GM12878 (cell line): Measurements from ENCODE around the gene GPR31. TPM values are rescaled to one million over a fixed set of nuclear protein-coding genes. Genes with fewer than 3 reads are reported as not detected.

Experiments
- ATAC-seq: fragments of 200-7000 bp; cut with Tn5 transposase; 3 replicates; pipeline ENCODE4 v1.9.1; 2020; ENCODE audit warnings: mild to moderate bottlenecking, moderate library complexity
- BruUV-seq: library from RNA; stranded (reverse); fragments of 400-500 nt; replicated peaks from 2 replicates; lab custom pipeline; 2021; lab: Mats Ljungman, UMichigan
- CTCF ChIA-PET: fragments of 300-600 bp; sonication (Branson Sonifier 250); formaldehyde crosslinking; extraction: SDS; loops from one replicate; lab custom pipeline; 2021; ENCODE audit warnings: inconsistent platforms; lab: Yijun Ruan, JAX
- POLR2A ChIA-PET: fragments of 350-600 bp; formaldehyde crosslinking; extraction: SDS; loops from one replicate; lab custom pipeline; 2021; ENCODE audit warnings: inconsistent platforms; lab: Charles Lee
- RAD21 ChIA-PET: fragments of 300-600 bp; sonication (Branson Sonifier 250); formaldehyde crosslinking; loops from one replicate; lab custom pipeline; 2023; ENCODE audit warnings: antibody characterized with exemption; ENCODE audit not compliant: unreplicated experiment; lab: Charles Lee
- SMC1A ChIA-PET: fragments of 300-600 bp; sonication (Branson Sonifier 250); formaldehyde crosslinking; loops from one replicate; lab custom pipeline; 2023; ENCODE audit not compliant: unreplicated experiment, uncharacterized antibody; lab: Charles Lee
- DNase-seq: peaks from one replicate; pipeline ENCODE4 v3.0.0-alpha.2; 2011; ENCODE audit warnings: low read depth, low spot score
- FAIRE-seq: peaks from 3 replicates; lab custom pipeline; 2011; peaks lifted over from hg19 to GRCh38; lab: Jason Lieb, UNC
- H2AFZ ChIP-seq: 2 replicates; pipeline ENCODE4 v1.6.0; 2011; ENCODE audit warnings: low read depth, low read length, control low read depth; ENCODE audit not compliant: control insufficient read depth
- H3K27ac ChIP-seq: 2 replicates; pipeline ENCODE4 v1.5.1; 2011; ENCODE audit warnings: control low read depth; ENCODE audit not compliant: control insufficient read depth, insufficient read depth
- H3K27me3 ChIP-seq, 2 experiments: replicated peaks in 1 of 2; 2 replicates each; pipeline versions ENCODE4 v1.6.0 to v1.6.1; 2011; ENCODE audit warnings: low read length in 1 of 2; ENCODE audit not compliant: control insufficient read depth in 2 of 2, insufficient read depth in 2 of 2
- H3K36me3 ChIP-seq, 2 experiments: 2 replicates each; pipeline ENCODE4 v1.5.1; 2011; ENCODE audit warnings: low read length in 1 of 2; ENCODE audit not compliant: control insufficient read depth in 2 of 2, insufficient read depth in 2 of 2
- H3K4me1 ChIP-seq: 2 replicates; pipeline ENCODE4 v1.6.1; 2011; ENCODE audit warnings: mild to moderate bottlenecking, low read length, moderate library complexity, mixed read lengths; ENCODE audit not compliant: control insufficient read depth, insufficient read depth
- H3K4me2 ChIP-seq: 2 replicates; pipeline ENCODE4 v1.6.0; 2011; ENCODE audit warnings: control low read depth; ENCODE audit not compliant: control insufficient read depth, insufficient read depth
- H3K4me3 ChIP-seq: fragments of 200-600 bp; sonication (generic); 2 replicates; pipeline ENCODE4 v1.5.1; 2016
- H3K79me2 ChIP-seq: 2 replicates; pipeline ENCODE4 v1.6.0; 2011; ENCODE audit warnings: low read length; ENCODE audit not compliant: control insufficient read depth, insufficient read depth
- H3K9ac ChIP-seq: 2 replicates; pipeline ENCODE4 v1.8.0; 2011; ENCODE audit warnings: low read length, control low read depth, mixed read lengths; ENCODE audit not compliant: control insufficient read depth, insufficient read depth
- H3K9me3 ChIP-seq: replicated peaks from 3 replicates; pipeline ENCODE4 v1.5.1; 2011; ENCODE audit warnings: mild to moderate bottlenecking, low read length; ENCODE audit not compliant: control insufficient read depth, insufficient read depth
- H4K20me1 ChIP-seq: 2 replicates; pipeline ENCODE4 v1.6.0; 2011; ENCODE audit not compliant: control insufficient read depth, insufficient read depth
- BMI1 ChIP-seq: fragments of 450-650 bp; IDR thresholded peaks from 2 replicates; pipeline ENCODE4 v1.6.1; 2016; ENCODE audit warnings: mild to moderate bottlenecking, moderate library complexity, borderline replicate concordance
- CEBPB ChIP-seq, 2 experiments: fragments of 150-350 bp in 1 of 2; IDR thresholded peaks; 2 replicates each; pipeline ENCODE4 v1.6.1; 2012 to 2014; ENCODE audit warnings: low read depth in 2 of 2, low read length in 2 of 2, borderline replicate concordance in 1 of 2, inconsistent platforms in 1 of 2
- NFIC ChIP-seq: IDR thresholded peaks from 2 replicates; pipeline ENCODE4 v1.6.1; 2012; ENCODE audit warnings: low read depth, mild to moderate bottlenecking, inconsistent platforms, low read length, moderate library complexity
- NFYB ChIP-seq: IDR thresholded peaks from 2 replicates; pipeline ENCODE4 v1.6.1; 2011; ENCODE audit warnings: low read depth, mild to moderate bottlenecking, low read length, improper control_type of control experiment, moderate library complexity; ENCODE audit not compliant: insufficient read depth
- SIN3A ChIP-seq: IDR thresholded peaks from 2 replicates; pipeline ENCODE4 v1.6.1; 2012; ENCODE audit warnings: low read depth, low read length, improper control_type of control experiment
- ZSCAN29 ChIP-seq: fragments of 450-650 bp; IDR thresholded peaks from 2 replicates; pipeline ENCODE4 v1.6.1; 2017; ENCODE audit warnings: mild to moderate bottlenecking, moderate library complexity
- WGBS: methylation state at CpG from one replicate; pipeline ENCODE4 v1.1.6; 2016; ENCODE audit warnings: low lambda C conversion rate; ENCODE audit not compliant: insufficient replicate concordance, insufficient coverage; ENCODE audit errors: missing lambda C conversion rate; 5-methylcytosine and 5-hydroxymethylcytosine counted together
- in situ Hi-C: fragments of 300-500 bp; cut with MboI; formaldehyde crosslinking; loops from 9 replicates; pipeline ENCODE4 v1.14.3; 2018; ENCODE audit warnings: mixed read lengths
- intact Hi-C: fragments of 100-400 bp; cut with micrococcal nuclease; formaldehyde crosslinking; loops from one replicate; pipeline ENCODE4 v1.14.2; 2022; ENCODE audit not compliant: unreplicated experiment
- polyA plus RNA-seq, 11 experiments: library from polyadenylated mRNA; depleted of rRNA in 4 of 11; unstranded in 6 of 11; stranded (reverse) in 5 of 11; fragments of >200 nt; fragmentation: Nextera tagmentation in 4 of 11; fragmentation: Illumina TruSeq in 1 of 11; extraction: Ambion mirVana in 4 of 11; extraction: Trizol in 1 of 11; gene quantifications; 1 replicate in 1 of 11; 2 replicates in 10 of 11; pipeline versions ENCODE4 v1.2.1 to v1.2.3, GENCODE V29; 2011 to 2016; ENCODE audit warnings: inconsistent platforms in 2 of 11, missing spikeins in 2 of 11, low read depth in 1 of 11
- total RNA-seq, 4 experiments: library from RNA; depleted of rRNA in 3 of 4; stranded (reverse); fragments of >200 nt in 3 of 4; fragmentation: Illumina TruSeq in 1 of 4; extraction: Trizol in 1 of 4; gene quantifications; 2 replicates each; pipeline versions ENCODE4 v1.2.1 to v1.2.3, GENCODE V29; 2013 to 2021
- TF ChIP-seq, protein P1 (sequence below): IDR thresholded peaks from 2 replicates; pipeline ENCODE4 v1.6.1; 2012; ENCODE audit warnings: low read depth, low read length, improper control_type of control experiment
- TF ChIP-seq, protein P2 (sequence below): fragments of 150-350 bp; IDR thresholded peaks from 2 replicates; pipeline ENCODE4 v1.6.1; 2014; ENCODE audit warnings: mild to moderate bottlenecking, low read depth, low read length

Gene GPR31
- total and polyA plus RNA-seq, 10 of the 15 experiments (the other 5 are each of a cell fraction or from before 2014, with no cell fraction given) = not detected

DNA sequence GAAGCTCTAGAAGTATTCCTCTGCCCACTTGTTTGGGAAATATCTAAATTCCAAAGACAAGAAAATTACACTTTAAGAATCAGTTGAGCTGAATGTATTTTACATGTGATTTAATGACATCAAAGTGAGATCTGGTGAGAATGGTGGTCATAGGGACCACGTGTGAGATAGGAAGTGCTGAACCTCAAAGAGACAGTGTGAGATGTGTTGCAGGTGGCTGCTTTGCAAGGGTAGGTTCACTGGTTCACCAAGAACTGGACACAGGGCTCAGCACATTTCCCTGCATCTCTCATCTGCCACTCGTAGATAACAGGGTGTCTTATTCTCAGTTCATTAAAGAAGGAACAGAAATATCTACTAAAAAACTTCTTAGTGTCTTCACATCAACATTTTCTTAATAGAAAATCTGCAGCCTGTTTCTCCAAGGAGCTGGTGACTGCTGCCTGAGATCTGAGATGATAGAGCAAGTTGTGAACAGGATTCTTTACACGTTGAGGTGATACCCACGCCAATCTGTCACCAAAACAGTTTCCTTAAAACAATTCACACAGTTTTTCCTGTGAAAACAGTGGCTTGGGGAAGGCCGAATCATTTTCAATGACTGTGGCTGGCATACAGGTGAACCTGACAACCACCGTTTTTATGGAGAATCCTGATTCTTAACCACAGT, 27.6 kb downstream of the GPR31 start (continued):
- TF ChIP-seq ZSCAN29 = no peak
- no peak for TF ChIP-seq CEBPB (IDR thresholded peaks at IDR 0.05; ENCODE audit: borderline replicate concordance in 1 of 2, low read depth in 2 of 2, low read length in 2 of 2)
- no peak for TF ChIP-seq BMI1
- TF ChIP-seq, protein P1, sequence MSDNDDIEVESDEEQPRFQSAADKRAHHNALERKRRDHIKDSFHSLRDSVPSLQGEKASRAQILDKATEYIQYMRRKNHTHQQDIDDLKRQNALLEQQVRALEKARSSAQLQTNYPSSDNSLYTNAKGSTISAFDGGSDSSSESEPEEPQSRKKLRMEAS = peak; percentile 71; the same call in 1 of the 2 replicates

DNA sequence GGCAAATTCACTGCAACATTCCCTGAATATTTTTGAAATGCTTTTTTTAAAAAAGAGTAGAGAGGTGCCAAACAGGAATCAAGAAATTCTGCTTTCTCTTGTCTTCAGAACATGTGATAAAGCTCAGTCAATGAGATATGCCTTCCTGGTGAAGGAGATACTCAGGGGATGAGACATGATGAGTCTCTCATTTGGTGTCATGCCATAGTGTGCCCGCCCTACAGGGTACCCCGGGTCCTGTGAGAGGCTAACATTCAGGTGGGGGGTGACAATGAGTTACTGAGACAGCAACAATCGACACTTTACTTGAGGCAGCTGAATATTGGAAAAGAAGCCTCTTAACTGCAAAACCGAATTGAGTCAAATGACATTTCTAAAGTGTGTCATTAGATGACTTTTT, 28.2 kb downstream of the GPR31 start:
- H4K20me1 ChIP-seq = no peaks in the 10 kb centered on the region
- TF ChIP-seq NFIC (0 out of 2 replicates have a peak, but pooled peaks have one; percentile 20), SIN3A (0 out of 2 replicates have a peak, but pooled peaks have one; percentile 8), NFYB (no peak)
- TF ChIP-seq, protein P2, sequence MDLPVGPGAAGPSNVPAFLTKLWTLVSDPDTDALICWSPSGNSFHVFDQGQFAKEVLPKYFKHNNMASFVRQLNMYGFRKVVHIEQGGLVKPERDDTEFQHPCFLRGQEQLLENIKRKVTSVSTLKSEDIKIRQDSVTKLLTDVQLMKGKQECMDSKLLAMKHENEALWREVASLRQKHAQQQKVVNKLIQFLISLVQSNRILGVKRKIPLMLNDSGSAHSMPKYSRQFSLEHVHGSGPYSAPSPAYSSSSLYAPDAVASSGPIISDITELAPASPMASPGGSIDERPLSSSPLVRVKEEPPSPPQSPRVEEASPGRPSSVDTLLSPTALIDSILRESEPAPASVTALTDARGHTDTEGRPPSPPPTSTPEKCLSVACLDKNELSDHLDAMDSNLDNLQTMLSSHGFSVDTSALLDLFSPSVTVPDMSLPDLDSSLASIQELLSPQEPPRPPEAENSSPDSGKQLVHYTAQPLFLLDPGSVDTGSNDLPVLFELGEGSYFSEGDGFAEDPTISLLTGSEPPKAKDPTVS = no peak
- peaks cover 25% of the 10 kb centered on the region for H3K4me1 ChIP-seq
- SMC1A ChIA-PET = interaction anchor here (0.6 to 21.7 kb wide), 22 partner anchors 8 to 178 kb away, joined by 3 to 542 read pairs (median 6); partner anchors contain the start of genes CCR6 and CEP43
- H3K9me3 ChIP-seq = peaks cover 5% of the 10 kb centered on the region; the same call in 2 of the 3 replicates
- FAIRE-seq = no peak
- peak overlapping the region; percentile 47 for H3K27ac ChIP-seq
- no peak overlapping the region; the same call in 1 of the 2 replicates for H2AFZ ChIP-seq
- DNase-seq = no peak
- no peaks in the 10 kb centered on the region for H3K27me3 ChIP-seq
- intact Hi-C loops (loop anchor here (10.0 kb wide), 1 partner anchor 175 kb away; the partner anchor contains the start of gene RNASET2), in situ Hi-C loops (loop anchor here (25.0 kb wide), 1 partner anchor 117 kb away; no protein-coding TSS in a partner anchor)
- 0 out of 3 replicates have a peak, but pooled peaks have one; percentile 2 for ATAC-seq
- POLR2A ChIA-PET = interaction anchor here (1.1 to 14.7 kb wide), 9 partner anchors 9 to 38 kb away, joined by 3 to 279 read pairs (median 4); partner anchors contain the start of gene CCR6
- H3K79me2 ChIP-seq = peaks cover 10% of the 10 kb centered on the region
- no peak overlapping the region for H3K4me3 ChIP-seq
- RAD21 ChIA-PET = interaction anchor here (0.8 to 5.7 kb wide), 15 partner anchors 8 to 172 kb away, joined by 3 to 84 read pairs (median 9); partner anchors contain the start of genes CCR6, CEP43 and RNASET2
- peak overlapping the region; percentile 24 for H3K4me2 ChIP-seq
- H3K9ac ChIP-seq = no peak overlapping the region
- 0 out of 4 replicates have a peak, but pooled peaks cover 0 to 1% of the 10 kb centered on the region in 2 experiments for H3K36me3 ChIP-seq
- WGBS = 43% methylated on average over 4 of the region's 4 CpGs
- no TSS peak for BruUV-seq
- CTCF ChIA-PET = interaction anchor here (0.9 to 5.3 kb wide), 15 partner anchors 8 to 140 kb away, joined by 3 to 60 read pairs (median 8); partner anchors contain the start of gene CEP43
